Umbilical cord (tissue), 2 donors: Measurements from ENCODE around the gene GPATCH2. TPM values are rescaled to one million over a fixed set of nuclear protein-coding genes. Genes with fewer than 3 reads are reported as not detected.

Experiments used
- DNase-seq: peaks from one replicate; pipeline ENCODE4 v3.0.0-alpha.2; 2015; ENCODE audit warnings: low spot score
- total RNA-seq: library from RNA; depleted of rRNA; stranded (reverse); fragments of >200 nt; gene quantifications from one replicate; pipeline ENCODE4 v1.2.3, GENCODE V29; 2014; ENCODE audit warnings: low replicate concordance; ENCODE audit not compliant: insufficient read depth

Gene GPATCH2
- total RNA-seq = 24.6 TPM

GRCh38 chr1:217630711-217631591, at the start of gene GPATCH2, which contains the start of gene SPATA17:
Gene GPATCH2 (minus strand): TSS chr1:217631090. CDS start chr1:217630971, 119 bp downstream.
Gene SPATA17 (plus strand): TSS chr1:217631344. CDS start chr1:217631379, 35 bp downstream.
- peak; percentile 94 for DNase-seq

GRCh38 chr1:217674028-217674729, 43.3 kb upstream of the GPATCH2 start:
- DNase-seq = peak; percentile 19

- DNase-seq = peak; percentile 10
Observed at GRCh38 chr1:217673387-217673786, 42.5 kb upstream of the GPATCH2 start.

GRCh38 chr1:217668351-217668940, 37.6 kb upstream of the GPATCH2 start:
- no peak for DNase-seq

GRCh38 chr1:217661407-217661806, 30.5 kb upstream of the GPATCH2 start:
- DNase-seq = no peak

GRCh38 chr1:217660353-217661062, 29.6 kb upstream of the GPATCH2 start:
- peak; percentile 11 for DNase-seq

- DNase-seq = no peak
Observed at GRCh38 chr1:217650674-217651073, 19.8 kb upstream of the GPATCH2 start.

GRCh38 chr1:217647791-217648190, 16.9 kb upstream of the GPATCH2 start:
- DNase-seq = no peak

GRCh38 chr1:217642455-217642854, 11.6 kb upstream of the GPATCH2 start:
- DNase-seq = no peak

- no peak for DNase-seq
Observed at GRCh38 chr1:217627431-217627830, 3.5 kb downstream of the GPATCH2 start.

- no peak for DNase-seq
Observed at GRCh38 chr1:217626321-217626720, 4.6 kb downstream of the GPATCH2 start.

- no peak for DNase-seq
Observed at GRCh38 chr1:217622042-217622441, 8.8 kb downstream of the GPATCH2 start.

GRCh38 chr1:217620814-217621213, 10.1 kb downstream of the GPATCH2 start:
- DNase-seq = no peak

- DNase-seq = peak; percentile 5
Observed at GRCh38 chr1:217617126-217617525, 13.8 kb downstream of the GPATCH2 start.

- no peak for DNase-seq
Observed at GRCh38 chr1:217614200-217614712, 16.6 kb downstream of the GPATCH2 start.

GRCh38 chr1:217605390-217605789, 25.5 kb downstream of the GPATCH2 start:
- DNase-seq = no peak

GRCh38 chr1:217602380-217602779, 28.5 kb downstream of the GPATCH2 start:
- DNase-seq = no peak

GRCh38 chr1:217599154-217599553, 31.7 kb downstream of the GPATCH2 start:
- no peak for DNase-seq

- no peak for DNase-seq
Observed at GRCh38 chr1:217590598-217590997, 40.3 kb downstream of the GPATCH2 start.

- DNase-seq = no peak
Observed at GRCh38 chr1:217586586-217586985, 44.3 kb downstream of the GPATCH2 start.

GRCh38 chr1:217585577-217585976, 45.3 kb downstream of the GPATCH2 start:
- DNase-seq = no peak
